ENCODE data around the gene KLF16.

The KLF16 gene

DNA sequence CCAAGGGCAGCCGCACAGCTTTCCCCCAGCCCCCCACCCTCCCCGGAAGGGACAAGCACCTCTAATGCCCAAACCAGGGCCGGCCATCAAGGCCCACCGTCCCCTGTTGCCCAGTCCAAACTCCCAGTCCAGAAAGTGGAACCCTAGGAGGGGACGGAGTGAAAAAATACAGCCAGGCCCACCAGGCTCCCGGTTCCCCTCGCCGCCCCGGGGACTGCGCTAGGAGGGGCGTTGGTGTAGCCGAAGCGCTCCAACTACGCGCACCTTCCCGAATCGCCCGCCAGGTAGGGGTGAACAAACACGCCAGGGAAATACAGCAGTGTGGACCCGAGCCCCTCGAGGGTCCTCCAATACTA lies 1.3 kb downstream of the KLF16 start:
- DNase-seq (ENCODE audit: low read depth): no peak
- TF ChIP-seq, protein P1, sequence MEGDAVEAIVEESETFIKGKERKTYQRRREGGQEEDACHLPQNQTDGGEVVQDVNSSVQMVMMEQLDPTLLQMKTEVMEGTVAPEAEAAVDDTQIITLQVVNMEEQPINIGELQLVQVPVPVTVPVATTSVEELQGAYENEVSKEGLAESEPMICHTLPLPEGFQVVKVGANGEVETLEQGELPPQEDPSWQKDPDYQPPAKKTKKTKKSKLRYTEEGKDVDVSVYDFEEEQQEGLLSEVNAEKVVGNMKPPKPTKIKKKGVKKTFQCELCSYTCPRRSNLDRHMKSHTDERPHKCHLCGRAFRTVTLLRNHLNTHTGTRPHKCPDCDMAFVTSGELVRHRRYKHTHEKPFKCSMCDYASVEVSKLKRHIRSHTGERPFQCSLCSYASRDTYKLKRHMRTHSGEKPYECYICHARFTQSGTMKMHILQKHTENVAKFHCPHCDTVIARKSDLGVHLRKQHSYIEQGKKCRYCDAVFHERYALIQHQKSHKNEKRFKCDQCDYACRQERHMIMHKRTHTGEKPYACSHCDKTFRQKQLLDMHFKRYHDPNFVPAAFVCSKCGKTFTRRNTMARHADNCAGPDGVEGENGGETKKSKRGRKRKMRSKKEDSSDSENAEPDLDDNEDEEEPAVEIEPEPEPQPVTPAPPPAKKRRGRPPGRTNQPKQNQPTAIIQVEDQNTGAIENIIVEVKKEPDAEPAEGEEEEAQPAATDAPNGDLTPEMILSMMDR (IDR thresholded peaks at IDR 0.05; ENCODE audit: control insufficient read depth, insufficient read depth, low read depth, low read length, missing control alignments): no peak
- H3K4me3 ChIP-seq (ENCODE audit: control insufficient read depth, low read depth, low read length): peak overlapping the region; percentile 96

DNA sequence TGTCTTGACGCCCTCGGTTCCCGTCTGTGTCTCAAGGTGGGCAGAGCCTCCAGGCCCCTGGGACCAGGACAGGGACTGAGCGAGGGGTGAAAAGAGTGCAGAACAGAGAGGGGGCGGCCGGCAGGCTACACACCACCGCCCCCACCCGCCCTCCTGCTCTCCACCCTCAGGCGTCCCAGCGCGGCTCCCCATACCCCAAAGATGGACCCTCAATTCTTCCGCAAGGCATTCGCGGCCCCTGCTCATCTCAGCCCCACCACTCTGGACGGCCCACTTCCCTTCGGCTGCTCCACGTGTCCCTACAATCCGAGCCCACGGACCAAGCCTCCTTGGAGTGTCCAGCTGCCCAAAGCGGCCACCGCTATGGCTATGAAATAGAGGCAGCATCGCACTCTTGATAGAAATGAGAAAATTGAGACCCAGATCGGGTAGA lies 1.8 kb downstream of the KLF16 start:
- TF ChIP-seq, protein P1 (IDR thresholded peaks at IDR 0.05; ENCODE audit: control insufficient read depth, insufficient read depth, low read depth, low read length, missing control alignments): no peak
- H3K4me3 ChIP-seq (ENCODE audit: control insufficient read depth, low read depth, low read length): peak overlapping the region; percentile 96
- DNase-seq (ENCODE audit: low read depth): no peak

DNA sequence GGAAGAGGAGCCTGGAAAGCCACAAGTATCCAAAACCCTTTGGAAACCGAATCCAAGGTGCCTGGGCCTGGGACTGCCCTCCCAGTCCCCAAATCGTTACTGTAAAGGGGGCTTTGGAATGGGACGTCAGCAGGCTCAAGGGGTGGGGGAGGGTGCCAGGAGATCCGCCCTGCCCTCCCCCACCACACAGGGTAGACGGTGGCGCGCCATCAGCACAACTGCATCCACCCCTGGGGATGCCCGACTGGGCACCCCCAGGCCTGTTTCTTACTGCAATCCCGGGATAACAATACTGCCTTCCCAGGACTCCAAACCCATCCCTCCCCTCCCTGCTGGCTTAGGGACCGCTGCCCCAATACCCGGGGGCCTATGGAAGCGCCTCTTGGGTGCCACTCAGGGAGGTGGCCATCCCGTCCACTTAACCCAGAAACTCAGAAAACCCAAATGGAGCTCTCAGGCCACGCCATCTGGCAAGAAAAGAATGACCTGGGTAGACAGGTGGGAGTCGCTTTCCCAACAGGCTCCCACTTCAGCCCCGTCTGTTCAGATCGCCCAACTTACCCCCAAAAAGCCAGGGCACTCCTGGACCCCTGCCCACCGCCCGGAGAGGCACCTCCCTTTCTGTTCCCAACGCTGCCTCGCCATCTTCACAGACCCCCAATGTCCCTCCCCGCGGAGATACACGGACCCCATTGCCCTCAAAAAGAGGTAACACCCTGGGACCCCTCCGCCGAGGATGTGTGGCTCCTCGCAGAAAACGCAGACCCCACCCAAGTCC lies 2.4 kb downstream of the KLF16 start:
- DNase-seq (ENCODE audit: low read depth): no peak
- H3K4me3 ChIP-seq (ENCODE audit: control insufficient read depth, low read depth, low read length): peak overlapping the region; percentile 96
- TF ChIP-seq, protein P1 (IDR thresholded peaks at IDR 0.05; ENCODE audit: control insufficient read depth, insufficient read depth, low read depth, low read length, missing control alignments): no peak

DNA sequence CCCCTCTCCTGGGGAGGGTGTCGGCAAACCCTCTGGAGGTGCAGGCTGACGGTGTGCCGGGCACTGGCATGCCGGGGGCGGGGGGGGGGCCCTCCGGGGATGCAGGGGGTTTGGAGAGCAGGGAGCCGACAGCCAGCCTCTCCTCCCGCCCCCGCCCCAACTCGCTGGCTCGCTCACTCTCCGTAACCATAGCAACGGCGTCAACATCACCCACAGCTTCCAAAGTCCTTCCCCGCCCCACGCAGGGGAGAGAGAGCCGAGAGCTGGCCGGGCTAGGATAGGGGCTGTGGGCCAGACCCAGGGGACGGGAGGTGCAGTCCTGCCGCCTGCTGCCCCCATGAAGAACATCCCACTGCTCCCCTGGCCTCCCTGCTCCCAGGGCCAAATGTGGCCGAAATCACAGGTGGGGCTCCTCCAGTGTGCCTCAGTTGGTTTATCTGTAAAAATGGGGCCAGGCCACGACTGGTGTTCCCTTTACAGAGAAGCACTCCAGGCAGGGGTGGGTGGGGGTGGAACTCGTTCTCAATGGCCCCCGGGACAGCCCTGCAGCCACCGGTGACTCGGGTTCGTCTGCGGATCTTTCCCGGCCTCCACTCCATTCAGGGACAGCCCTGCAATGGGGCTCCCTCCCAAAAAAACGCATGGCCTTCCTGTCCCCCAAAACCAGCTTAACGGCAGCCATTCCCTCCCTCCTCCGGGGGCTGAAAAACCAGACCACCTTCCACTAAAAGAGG lies 3.2 kb downstream of the KLF16 start:
- no peak for DNase-seq (ENCODE audit: low read depth)
- TF ChIP-seq, protein P1 (IDR thresholded peaks at IDR 0.05; ENCODE audit: control insufficient read depth, insufficient read depth, low read depth, low read length, missing control alignments): no peak
- peak overlapping the region; percentile 96 for H3K4me3 ChIP-seq (ENCODE audit: control insufficient read depth, low read depth, low read length)

DNA sequence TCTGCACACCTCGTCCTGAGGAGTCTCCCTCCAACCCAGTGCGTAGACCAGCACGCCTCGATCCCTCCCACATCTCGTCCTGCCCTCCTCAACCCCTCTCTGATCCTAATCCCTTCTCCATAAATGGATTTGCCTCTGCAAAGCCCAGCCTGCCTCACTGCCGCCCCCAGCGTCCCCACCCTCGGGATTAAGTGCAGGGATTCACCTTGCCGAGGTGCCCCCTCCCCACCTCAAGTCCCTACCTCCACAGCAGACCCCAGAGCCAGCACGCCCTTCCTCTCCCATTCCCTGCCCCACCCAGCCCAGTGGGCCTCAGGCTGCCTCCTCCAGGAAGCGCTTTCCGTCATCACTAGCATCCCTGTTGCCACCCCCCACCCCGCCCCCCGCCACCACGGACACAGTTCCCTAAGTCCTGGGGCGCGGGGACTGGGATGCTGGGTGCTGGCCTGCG lies 4.0 kb downstream of the KLF16 start:
- no peak for DNase-seq (ENCODE audit: low read depth)
- H3K4me3 ChIP-seq (ENCODE audit: control insufficient read depth, low read depth, low read length): peak overlapping the region; percentile 96
- TF ChIP-seq, protein P1 (IDR thresholded peaks at IDR 0.05; ENCODE audit: control insufficient read depth, insufficient read depth, low read depth, low read length, missing control alignments): no peak

DNA sequence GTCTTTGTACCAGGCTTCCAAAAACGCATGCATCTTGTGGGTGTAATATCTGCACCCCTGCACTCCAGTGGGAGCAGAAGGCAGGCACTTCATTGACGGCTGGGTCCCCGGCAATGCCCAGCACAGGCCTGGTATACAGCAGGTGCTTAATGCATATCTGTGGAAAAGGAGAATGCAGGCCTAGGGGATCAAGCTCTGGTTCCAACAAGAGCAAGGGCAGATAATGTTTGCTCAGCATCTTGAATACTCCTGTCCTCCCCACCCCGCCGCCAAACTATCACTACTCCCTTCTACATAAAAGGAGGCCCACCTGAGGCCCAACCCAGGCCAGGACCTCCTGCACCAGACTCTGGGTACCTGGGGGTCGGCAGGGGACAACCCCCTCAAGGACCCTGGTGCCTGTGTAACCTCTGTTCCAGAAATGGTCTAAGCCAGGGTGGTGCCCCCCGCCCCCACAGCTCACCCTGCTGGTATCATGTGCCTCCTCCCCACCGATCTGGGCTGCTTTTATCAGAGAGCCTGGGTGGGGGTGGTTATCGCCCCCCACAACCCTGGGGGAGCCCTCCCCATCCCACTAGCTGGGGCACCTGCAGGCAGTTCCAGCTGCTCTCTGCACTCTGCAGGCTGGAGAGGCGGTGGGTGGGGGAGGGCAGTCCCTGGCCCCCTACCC lies 4.8 kb downstream of the KLF16 start:
- TF ChIP-seq, protein P1 (IDR thresholded peaks at IDR 0.05; ENCODE audit: control insufficient read depth, insufficient read depth, low read depth, low read length, missing control alignments): no peak
- no peak for DNase-seq (ENCODE audit: low read depth)
- H3K4me3 ChIP-seq (ENCODE audit: control insufficient read depth, low read depth, low read length): no peak overlapping the region
